GM19099 (cell line): ENCODE results near the gene CELF6.

Experiments
- POLR2A ChIP-seq: IDR thresholded peaks from 3 replicates; pipeline ENCODE4 v1.6.1; 2011; ENCODE audit warnings: low read depth; ENCODE audit not compliant: insufficient read length; ENCODE audit errors: extremely low read depth

CELF6 gene

DNA sequence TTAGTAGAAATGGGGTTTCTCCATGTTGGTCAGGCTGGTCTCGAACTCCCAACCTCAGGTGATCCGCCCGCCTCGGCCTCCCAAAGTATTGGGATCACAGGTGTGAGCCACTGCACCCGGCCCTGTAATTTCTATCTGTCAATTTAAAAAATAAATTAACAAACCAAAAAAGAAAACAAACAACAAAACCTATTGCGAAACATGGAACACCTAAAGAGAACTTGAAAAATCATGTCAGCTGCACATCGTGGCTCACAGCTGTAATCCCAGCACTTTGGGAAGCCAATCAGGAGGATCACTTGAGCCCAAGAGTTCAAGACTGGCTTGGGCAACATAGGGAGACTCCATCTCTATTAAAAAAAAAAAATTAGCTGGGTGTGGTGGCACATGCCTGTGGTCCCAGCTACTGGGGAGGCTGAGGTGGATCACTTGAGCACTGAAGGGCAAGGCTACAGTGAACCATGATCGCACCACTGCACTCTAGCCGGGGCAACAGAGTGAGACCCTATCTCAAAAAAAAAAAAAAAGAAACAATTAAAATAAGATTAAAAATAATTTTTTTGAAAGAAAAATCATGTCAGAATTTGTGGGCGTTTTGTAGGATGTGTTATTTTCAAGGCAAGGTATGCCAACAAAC, 67.2 kb downstream of the CELF6 start:
- no peak for TF ChIP-seq POLR2A

DNA sequence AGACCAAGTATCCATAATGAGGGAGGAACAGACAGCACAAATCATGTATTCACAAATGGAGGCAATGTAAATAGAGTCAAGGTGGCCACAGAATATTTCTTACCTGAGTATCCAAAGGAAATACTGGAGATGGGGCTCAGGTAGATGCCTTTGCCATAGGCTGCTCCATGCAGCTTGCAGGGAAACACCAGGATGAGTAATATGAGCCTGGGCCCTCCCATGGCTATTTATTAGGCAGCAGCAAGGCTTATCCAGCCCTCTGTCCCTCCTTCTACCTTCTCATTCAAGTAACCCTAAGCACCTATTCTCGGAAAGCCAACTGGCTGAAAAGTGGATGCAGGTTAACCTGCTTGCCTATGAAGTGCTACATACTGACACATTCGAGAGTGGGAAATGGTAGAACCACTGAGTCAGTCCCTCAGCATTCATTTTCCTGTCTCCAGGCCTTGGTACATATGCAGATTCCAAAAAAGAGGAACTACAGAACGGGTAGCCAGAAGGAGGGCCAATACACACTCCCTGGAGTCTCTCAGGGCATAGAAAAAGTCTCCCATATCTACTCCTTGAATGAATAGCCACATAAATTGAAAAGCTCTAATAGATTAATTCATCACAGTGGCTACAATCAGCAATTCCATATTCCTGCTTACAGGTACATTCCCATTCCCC, 70.7 kb downstream of the CELF6 start:
- no peak for TF ChIP-seq POLR2A

DNA sequence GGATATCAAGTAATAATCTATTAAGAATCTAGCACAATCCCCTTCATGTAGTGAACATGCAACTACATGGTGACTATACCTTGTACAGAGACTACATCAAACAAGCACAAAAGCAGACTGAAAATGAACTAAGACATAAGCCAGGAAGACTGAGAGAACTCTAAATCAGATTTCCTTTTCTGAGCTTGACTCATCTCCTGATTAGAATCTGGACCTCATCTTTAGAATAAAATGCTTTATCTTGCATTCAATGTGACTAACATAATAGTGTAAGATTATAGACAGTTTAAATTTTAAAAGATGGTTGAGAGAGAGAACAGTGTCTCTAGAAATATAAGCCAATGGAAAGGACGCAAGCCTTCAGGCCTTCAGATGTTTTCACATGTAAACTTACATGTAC, 71.4 kb downstream of the CELF6 start:
- no peak for TF ChIP-seq POLR2A

DNA sequence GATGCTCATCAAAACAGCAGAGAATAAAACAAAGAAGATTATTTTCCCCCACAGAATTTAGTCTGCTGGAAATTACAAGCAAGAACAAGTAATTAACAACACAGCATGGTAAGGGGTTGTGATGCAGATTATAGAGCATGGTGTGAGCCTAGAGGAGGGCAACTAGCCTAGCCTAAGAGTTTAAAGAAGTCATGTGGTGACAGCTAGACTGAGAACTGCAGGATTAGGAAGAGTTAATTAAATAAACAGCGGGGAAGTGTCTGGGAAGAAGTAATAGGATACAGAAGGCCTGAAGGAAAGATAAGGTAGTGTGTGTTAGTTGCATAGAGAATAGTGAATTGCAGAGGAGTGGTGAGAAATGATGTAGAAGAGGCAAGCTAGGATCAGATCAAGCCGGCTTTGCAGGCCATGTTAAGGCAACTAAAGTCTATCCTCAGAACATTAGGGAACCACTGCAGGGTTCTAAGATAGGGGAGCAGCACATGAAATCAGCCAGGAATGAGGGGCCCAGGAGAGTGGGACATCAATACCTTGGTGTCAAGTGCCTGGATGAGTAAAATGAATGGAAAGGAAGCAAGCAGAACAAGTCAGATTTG, 77.1 kb downstream of the CELF6 start:
- TF ChIP-seq POLR2A: no peak

DNA sequence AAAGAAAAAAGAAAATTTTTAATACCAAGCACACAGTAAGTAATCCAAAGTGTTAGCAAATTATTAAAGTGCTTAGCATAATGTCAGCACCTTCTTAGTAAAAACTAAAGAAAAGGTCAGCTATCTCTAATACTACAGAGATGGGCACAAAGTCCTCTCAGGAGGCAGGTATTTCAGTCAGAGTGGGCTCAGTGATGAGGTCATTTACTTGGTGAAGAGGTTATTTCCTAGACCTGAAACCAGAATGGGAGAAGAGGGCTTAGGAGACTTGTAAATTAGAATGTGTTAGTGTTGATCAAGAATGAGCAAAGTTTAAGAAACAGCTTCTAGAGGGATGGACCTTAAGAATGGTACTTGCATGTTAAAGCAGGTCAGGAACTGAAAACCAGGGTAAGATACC, 80.3 kb downstream of the CELF6 start:
- TF ChIP-seq POLR2A: no peak

DNA sequence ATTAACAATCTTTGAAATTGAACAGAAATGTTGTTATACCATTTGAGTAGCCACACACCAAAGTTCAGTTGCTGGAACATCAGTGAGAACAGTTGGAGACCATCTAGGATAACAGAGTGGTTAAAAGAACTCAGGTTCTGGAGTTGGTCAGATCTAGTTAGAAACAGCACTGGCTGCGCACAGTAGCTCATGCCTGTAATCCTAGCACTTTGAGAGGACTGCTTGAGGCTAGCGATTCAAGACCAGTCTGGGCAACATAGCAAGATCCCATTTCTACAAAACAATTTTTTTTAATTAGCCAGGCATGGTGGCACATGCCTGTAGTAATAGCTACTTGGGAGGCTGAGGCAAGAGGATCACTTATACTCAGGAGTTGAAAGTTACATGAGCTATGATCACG, 81.4 kb downstream of the CELF6 start:
- no peak for TF ChIP-seq POLR2A

DNA sequence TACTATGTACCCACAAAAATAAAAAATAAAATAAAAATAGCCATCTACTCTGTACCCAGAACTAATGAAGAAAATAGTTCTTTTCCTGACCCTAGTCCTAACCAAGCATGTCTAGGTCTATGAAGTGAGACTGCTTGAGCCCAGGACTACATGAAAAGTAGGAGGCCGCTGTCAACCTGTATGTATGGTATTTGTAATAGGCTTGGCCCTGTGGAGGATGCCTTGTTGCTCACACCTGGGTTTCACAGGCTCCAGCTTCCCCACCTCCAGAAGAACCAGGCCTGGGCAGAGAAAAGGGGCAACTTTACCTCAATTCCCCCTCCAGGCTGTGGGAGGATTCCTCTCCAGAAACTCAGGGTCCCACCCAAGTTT, 82.1 kb downstream of the CELF6 start:
- no peak for TF ChIP-seq POLR2A

DNA sequence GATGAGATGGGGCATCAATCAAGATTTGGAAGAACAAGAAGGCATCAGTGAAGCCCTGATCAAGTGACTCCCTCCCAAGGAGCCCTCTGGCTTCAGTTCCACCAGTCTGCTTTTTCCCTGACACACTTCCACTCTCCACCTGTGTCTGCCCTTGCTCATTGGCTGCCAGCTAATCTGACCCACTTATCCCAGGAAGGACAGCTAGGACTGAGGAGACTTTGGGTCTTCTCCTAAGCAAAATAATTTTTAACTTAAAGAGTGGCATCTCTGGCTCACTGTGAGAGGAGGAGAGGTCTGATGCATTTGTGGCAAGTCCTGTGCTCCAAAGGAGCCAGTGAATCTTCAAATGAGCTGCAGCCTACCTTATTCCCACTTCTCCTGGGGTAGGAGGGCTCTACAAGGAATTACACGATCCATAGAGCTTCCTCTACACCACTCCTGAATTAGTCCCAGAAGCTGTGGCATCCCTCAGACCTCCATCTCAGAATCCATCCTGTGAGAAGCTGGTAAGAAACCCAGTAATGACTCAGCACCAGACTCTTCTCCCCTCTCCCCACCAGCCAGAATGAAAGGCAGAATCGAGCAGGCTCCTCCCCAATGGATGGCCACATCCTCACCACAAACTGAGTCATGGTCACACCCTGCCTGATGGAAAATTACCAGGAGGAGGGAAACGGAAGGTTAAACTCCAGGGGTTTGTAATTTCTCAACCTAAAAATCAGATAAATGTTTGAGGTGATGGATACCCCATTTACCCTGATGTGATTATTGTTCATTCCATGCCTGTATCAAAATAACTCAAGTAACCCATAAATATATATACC, 82.7 kb downstream of the CELF6 start:
- no peak for TF ChIP-seq POLR2A

DNA sequence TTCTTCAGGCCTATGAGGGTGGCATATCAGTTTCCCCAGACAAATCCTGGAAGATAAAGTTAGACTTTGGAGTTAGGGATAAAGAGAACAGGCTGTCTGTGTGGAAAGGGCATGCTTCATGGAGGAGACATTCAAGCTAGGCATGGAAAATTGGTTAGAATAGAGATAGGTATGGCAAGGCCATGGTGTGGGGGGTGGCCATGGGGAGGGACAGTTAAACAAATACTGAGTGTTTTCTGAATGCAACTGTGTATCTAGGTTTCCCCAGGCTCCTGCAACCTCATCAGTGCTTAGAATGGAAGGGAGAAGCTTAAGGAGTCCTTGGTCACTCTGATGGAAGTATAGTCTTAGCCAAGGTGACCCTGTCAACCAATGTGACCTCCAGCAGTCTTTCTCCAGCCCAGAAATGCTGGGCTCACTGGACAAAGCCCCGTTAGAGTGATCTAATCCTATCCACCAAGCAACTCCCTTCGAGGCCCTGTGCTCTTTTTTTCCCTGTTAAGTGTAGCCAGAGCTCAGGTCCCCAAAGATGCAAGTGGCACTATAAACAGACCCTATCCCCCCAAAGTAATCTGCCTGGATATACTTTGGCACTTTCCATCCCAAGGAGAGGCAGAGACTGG, 83.5 kb downstream of the CELF6 start:
- no peak for TF ChIP-seq POLR2A

DNA sequence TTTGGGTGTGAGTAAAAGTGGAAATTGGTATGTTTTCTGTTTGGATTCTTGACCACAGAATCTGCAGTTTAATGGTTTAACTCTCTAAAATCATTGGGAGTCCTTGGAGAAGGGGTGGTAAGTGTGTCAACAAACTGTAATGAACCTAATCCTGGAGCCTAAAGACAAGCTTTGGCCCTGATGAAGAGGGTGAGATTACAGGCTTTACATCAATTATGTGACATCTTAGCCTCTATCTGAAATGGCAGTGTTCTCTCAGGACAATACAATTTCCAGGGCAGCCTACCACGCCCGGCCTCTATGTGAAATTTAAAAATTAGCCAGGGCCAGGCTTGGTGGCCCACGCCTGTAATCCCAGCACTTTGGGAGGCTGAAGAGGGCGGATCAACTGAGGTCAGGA, 84.7 kb downstream of the CELF6 start:
- TF ChIP-seq POLR2A: no peak
